Osteocyte (in vitro differentiated cells): ENCODE measurements around the gene CARD14. TPM values are rescaled to one million over a fixed set of nuclear protein-coding genes. Genes with fewer than 3 reads are reported as not detected.

Source experiments
- DNase-seq: peaks from one replicate; pipeline ENCODE4 v3.0.0; 2021; ENCODE audit warnings: mixed read lengths; ENCODE audit not compliant: unreplicated experiment; ENCODE audit errors: extremely low spot score
- H3K27ac Mint-ChIP-seq: one replicate; pipeline ENCODE4 v1.8.0; 2021; ENCODE audit warnings: mild to moderate bottlenecking, mixed read lengths; ENCODE audit not compliant: unreplicated experiment
- H3K27me3 Mint-ChIP-seq: one replicate; pipeline ENCODE4 v1.8.0; 2021; ENCODE audit warnings: mixed read lengths; ENCODE audit not compliant: unreplicated experiment
- H3K36me3 Mint-ChIP-seq: one replicate; pipeline ENCODE4 v1.8.0; 2021; ENCODE audit warnings: mixed read lengths; ENCODE audit not compliant: unreplicated experiment
- H3K4me1 Mint-ChIP-seq: one replicate; pipeline ENCODE4 v1.8.0; 2021; ENCODE audit warnings: mixed read lengths; ENCODE audit not compliant: unreplicated experiment
- H3K4me3 Mint-ChIP-seq: one replicate; pipeline ENCODE4 v1.8.0; 2021; ENCODE audit warnings: mild to moderate bottlenecking, moderate library complexity, mixed read lengths; ENCODE audit not compliant: unreplicated experiment
- H3K9me3 Mint-ChIP-seq: one replicate; pipeline ENCODE4 v1.8.0; 2021; ENCODE audit warnings: mixed read lengths; ENCODE audit not compliant: unreplicated experiment
- CTCF ChIP-seq: fragments of 200-600 bp; sonication (generic); IDR thresholded peaks from 2 replicates; pipeline ENCODE4 v1.5.0; 2021; ENCODE audit warnings: antibody characterized with exemption, mild to moderate bottlenecking, moderate library complexity
- total RNA-seq: library from RNA; stranded (reverse); gene quantifications from 2 replicates; pipeline ENCODE4 v1.2.1, GENCODE V29; 2021

The CARD14 gene
- total RNA-seq, 1 donor from 2014 or later: 0.16 TPM

DNA sequence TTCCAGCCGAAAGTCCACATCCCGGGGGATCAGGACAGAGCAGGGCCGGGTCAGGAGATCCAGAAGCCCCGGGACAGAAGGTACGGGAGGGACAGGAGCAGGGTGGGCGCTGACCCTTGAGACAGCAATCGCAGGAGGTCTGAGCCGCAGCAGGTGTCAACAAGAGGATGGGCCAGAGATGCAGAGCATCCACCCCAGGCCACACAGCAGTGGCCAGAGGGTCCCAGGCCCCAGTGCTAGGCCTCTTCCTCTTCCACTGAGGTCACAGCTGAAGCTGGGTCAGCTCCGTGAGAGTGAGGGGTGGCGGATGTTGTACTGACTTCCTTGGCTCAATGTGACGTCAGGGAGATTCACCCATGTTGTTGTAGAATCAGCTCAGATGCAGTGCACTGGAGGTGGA is 82.1 kb downstream of the CARD14 start:
- Mint-ChIP-seq H3K27me3 (no peaks in the 10 kb centered on the region), H3K27ac (no peak overlapping the region), H3K4me3 (no peak overlapping the region), H3K4me1 (peaks cover 19% of the 10 kb centered on the region), H3K36me3 (peaks cover 5% of the 10 kb centered on the region), H3K9me3 (no peaks in the 10 kb centered on the region)
- TF ChIP-seq CTCF: no peak
- DNase-seq: no peak

GRCh38 chr17:80252871-80253270 is 83.0 kb downstream of the CARD14 start:
- peaks cover 19% of the 10 kb centered on the region for H3K4me1 Mint-ChIP-seq

DNA sequence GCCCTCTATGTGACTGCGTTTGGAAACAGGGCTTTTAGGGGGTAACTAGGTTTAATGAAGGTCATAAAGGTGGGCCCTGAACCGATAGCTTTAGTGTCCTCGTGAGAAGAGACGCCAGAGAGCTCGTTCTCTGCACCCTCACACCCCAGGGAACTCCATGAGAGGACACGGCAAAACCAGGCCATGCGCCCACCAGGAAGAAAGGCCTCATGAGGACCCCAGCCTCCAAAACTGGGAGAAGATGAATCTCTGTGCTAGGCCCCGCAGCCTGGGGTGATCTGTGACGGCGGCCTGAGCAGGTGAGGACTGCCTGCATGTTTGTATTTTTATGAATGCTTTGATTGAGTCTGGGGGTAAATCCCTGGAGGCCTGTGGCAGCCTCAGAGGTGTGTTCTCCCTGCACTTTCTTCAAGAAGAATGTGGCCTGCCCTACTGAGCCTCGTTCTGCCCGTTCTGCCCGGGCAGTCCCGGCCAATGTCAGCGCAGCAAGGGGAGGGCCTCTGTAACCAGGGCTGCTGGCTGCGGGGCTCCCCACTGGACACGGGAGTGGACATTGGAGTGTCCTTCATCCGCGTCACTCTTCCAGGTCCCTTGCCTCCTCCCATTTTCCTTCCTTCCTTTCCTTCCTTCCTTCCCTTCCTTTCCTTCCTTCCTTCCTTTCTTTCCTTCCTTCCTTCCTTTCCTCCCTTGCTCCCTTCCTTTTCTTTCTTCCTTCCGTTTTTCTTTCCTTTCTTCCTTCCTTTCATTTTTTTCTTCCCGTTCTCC is 84.0 kb downstream of the CARD14 start:
- peak overlapping the region; percentile 89 for H3K27ac Mint-ChIP-seq

More at GRCh38 chr17:80252871-80253270, 83.0 kb downstream of the CARD14 start:
- Mint-ChIP-seq H3K36me3 (peaks cover 5% of the 10 kb centered on the region), H3K4me3 (no peak overlapping the region), H3K27ac (no peak overlapping the region), H3K27me3 (no peaks in the 10 kb centered on the region), H3K9me3 (no peaks in the 10 kb centered on the region)
- TF ChIP-seq CTCF: peak; percentile 37
- DNase-seq: no peak

DNA sequence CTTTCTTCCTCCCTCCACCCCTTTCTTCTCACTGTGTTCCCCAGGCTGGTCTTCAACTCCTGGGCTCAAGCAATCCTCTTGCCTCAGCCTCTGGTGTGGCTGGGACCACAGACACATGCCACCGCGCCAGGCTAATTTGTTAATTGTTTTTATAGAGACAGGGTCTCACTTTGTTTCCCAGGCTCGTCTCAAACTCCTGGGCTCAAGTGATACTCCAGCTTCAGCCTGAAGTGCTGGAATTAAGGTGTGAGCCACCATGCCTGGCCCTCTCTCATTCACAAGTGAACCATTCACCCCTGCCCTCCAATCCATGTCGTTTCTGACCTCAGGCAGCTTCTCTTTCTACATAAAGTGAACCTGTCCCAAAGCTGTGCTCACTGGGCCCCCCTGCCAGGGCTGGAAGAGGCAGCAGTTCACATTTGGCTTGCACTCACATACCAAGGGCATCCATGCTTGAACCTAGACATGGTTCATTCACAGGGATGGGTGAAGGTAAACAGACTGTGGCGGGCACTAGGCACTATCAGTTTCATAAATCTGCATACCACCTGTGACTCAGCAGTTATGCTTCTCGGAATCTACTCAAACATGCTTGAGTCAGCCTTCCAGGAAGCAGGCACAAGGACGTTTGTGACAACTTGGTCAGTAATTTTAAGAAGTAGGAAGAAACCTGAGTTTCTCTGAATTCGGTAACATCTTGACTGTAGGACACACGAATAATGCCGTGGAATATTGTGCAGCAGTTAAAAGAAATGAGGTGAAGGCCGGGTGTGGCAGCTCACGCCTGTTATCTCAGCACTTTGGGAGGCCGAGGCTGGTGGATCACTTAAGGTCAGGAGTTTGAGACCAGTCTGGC is 84.8 kb downstream of the CARD14 start:
- no peak for TF ChIP-seq CTCF
- no peaks in the 10 kb centered on the region for H3K9me3 Mint-ChIP-seq
- peak overlapping the region; percentile 89 for H3K27ac Mint-ChIP-seq
- DNase-seq: no peak
- no peak overlapping the region for H3K4me3 Mint-ChIP-seq
- H3K27me3 Mint-ChIP-seq: no peaks in the 10 kb centered on the region
- H3K4me1 Mint-ChIP-seq: peaks cover 21% of the 10 kb centered on the region
- peaks cover 1% of the 10 kb centered on the region for H3K36me3 Mint-ChIP-seq

More for the DNA sequence above, 84.0 kb downstream of the CARD14 start:
- Mint-ChIP-seq H3K27me3 (no peaks in the 10 kb centered on the region), H3K4me1 (peaks cover 19% of the 10 kb centered on the region), H3K36me3 (peaks cover 5% of the 10 kb centered on the region), H3K9me3 (no peaks in the 10 kb centered on the region), H3K4me3 (no peak overlapping the region)
- no peak for TF ChIP-seq CTCF
- no peak for DNase-seq

- Mint-ChIP-seq H3K4me3 (no peak overlapping the region), H3K9me3 (no peaks in the 10 kb centered on the region), H3K27me3 (no peaks in the 10 kb centered on the region), H3K27ac (no peak overlapping the region), H3K36me3 (peaks cover 1% of the 10 kb centered on the region), H3K4me1 (peaks cover 23% of the 10 kb centered on the region)
- no peak for DNase-seq
- no peak for TF ChIP-seq CTCF
Observed at GRCh38 chr17:80256034-80256350, 86.2 kb downstream of the CARD14 start.
